Sigmoid colon (tissue), 4 donors: ENCODE data around the gene BDP1.
"Not testable (repeated sequence)": the region's sequence is repeated elsewhere in the genome, so short reads cannot be mapped to it uniquely, and the experiment has no call there.

ENCODE experiments used
- EP300 ChIP-seq, 4 donors: sonication (generic); formaldehyde crosslinking; IDR thresholded peaks; one replicate each; pipeline ENCODE4 v1.6.1; 2017; ENCODE audit warnings: antibody characterized with exemption in 4 of 4
- POLR2A ChIP-seq, 2 donors: fragments of 450-650 bp; IDR thresholded peaks; one replicate each; pipeline ENCODE4 v1.6.1; 2016; ENCODE audit warnings: antibody characterized with exemption in 2 of 2, mild to moderate bottlenecking in 2 of 2, moderate library complexity in 2 of 2
- POLR2AphosphoS5 ChIP-seq, 4 donors: sonication (generic); formaldehyde crosslinking; IDR thresholded peaks; one replicate each; pipeline ENCODE4 v1.6.1; 2017; ENCODE audit warnings: antibody characterized with exemption in 4 of 4
- TF ChIP-seq, protein P1 (sequence below), 4 experiments: fragments of 450-650 bp in 3 of 4; fragments of 200-600 bp in 1 of 4; IDR thresholded peaks; one replicate each; pipeline ENCODE4 v1.5.1; 2016 to 2019; ENCODE audit warnings: antibody characterized with exemption in 4 of 4, mild to moderate bottlenecking in 3 of 4, moderate library complexity in 2 of 4

- TF ChIP-seq POLR2A, POLR2AphosphoS5, EP300 (IDR thresholded peaks at IDR 0.05): not testable (repeated sequence)
- TF ChIP-seq, protein P1, sequence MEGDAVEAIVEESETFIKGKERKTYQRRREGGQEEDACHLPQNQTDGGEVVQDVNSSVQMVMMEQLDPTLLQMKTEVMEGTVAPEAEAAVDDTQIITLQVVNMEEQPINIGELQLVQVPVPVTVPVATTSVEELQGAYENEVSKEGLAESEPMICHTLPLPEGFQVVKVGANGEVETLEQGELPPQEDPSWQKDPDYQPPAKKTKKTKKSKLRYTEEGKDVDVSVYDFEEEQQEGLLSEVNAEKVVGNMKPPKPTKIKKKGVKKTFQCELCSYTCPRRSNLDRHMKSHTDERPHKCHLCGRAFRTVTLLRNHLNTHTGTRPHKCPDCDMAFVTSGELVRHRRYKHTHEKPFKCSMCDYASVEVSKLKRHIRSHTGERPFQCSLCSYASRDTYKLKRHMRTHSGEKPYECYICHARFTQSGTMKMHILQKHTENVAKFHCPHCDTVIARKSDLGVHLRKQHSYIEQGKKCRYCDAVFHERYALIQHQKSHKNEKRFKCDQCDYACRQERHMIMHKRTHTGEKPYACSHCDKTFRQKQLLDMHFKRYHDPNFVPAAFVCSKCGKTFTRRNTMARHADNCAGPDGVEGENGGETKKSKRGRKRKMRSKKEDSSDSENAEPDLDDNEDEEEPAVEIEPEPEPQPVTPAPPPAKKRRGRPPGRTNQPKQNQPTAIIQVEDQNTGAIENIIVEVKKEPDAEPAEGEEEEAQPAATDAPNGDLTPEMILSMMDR (IDR thresholded peaks at IDR 0.05): not testable (repeated sequence)
Observed at GRCh38 chr5:71432410-71432809, 23.0 kb upstream of the BDP1 start.
